Endodermal cell (in vitro differentiated cells): ENCODE measurements around the gene ARL4A. TPM values are rescaled to one million over a fixed set of nuclear protein-coding genes. Genes with fewer than 3 reads are reported as not detected.

Experiments used
- DNase-seq: peaks from one replicate; pipeline ENCODE4 v3.0.0-alpha.2; 2017
- H3K27ac ChIP-seq: 2 replicates; pipeline ENCODE4 v1.5.1; 2013; ENCODE audit warnings: mild to moderate bottlenecking, low read depth, low read length, moderate library complexity
- H3K27me3 ChIP-seq: 2 replicates; pipeline ENCODE4 v1.6.1; 2013; ENCODE audit warnings: mild to moderate bottlenecking, low read length, moderate library complexity; ENCODE audit not compliant: insufficient read depth, control insufficient read depth, poor library complexity, severe bottlenecking
- H3K36me3 ChIP-seq: 2 replicates; pipeline ENCODE4 v1.7.0; 2013; ENCODE audit warnings: mild to moderate bottlenecking, low read length, moderate library complexity; ENCODE audit not compliant: control insufficient read depth, insufficient read depth
- H3K4me1 ChIP-seq: one replicate; pipeline ENCODE4 v1.7.0; 2013; ENCODE audit warnings: low read length; ENCODE audit not compliant: control insufficient read depth, insufficient read depth
- H3K4me3 ChIP-seq: 2 replicates; pipeline ENCODE4 v1.5.1; 2013; ENCODE audit warnings: mild to moderate bottlenecking, low read length, moderate library complexity
- H3K9ac ChIP-seq: 2 replicates; pipeline ENCODE4 v1.6.1; 2013; ENCODE audit warnings: mild to moderate bottlenecking, low read length, moderate library complexity; ENCODE audit not compliant: poor library complexity, severe bottlenecking; ENCODE audit errors: extremely low read depth
- H3K9me3 ChIP-seq: 2 replicates; pipeline ENCODE4 v1.6.1; 2013; ENCODE audit warnings: mild to moderate bottlenecking, low read length, moderate library complexity; ENCODE audit not compliant: control insufficient read depth
- H3K27ac Mint-ChIP-seq: 2 replicates; pipeline ENCODE4 v1.8.0; 2020; ENCODE audit warnings: mixed read lengths
- H3K27me3 Mint-ChIP-seq: 2 replicates; pipeline ENCODE4 v1.8.0; 2021; ENCODE audit warnings: mild to moderate bottlenecking, mixed read lengths; ENCODE audit not compliant: insufficient read depth
- H3K36me3 Mint-ChIP-seq: 2 replicates; pipeline ENCODE4 v1.8.0; 2020; ENCODE audit warnings: low read depth, mixed read lengths
- H3K4me1 Mint-ChIP-seq: 2 replicates; pipeline ENCODE4 v1.8.0; 2020; ENCODE audit warnings: mixed read lengths
- H3K4me3 Mint-ChIP-seq: 2 replicates; pipeline ENCODE4 v1.8.0; 2020; ENCODE audit warnings: mild to moderate bottlenecking, moderate library complexity, mixed read lengths
- H3K9me3 Mint-ChIP-seq: 2 replicates; pipeline ENCODE4 v1.8.0; 2020; ENCODE audit warnings: mild to moderate bottlenecking, mixed read lengths
- CTCF ChIP-seq: fragments of 200-600 bp; sonication (generic); conservative IDR thresholded peaks from 2 replicates; pipeline ENCODE4 v1.5.0; 2021; ENCODE audit warnings: antibody characterized with exemption, mild to moderate bottlenecking
- WGBS, 2 experiments: methylation state at CpG; one replicate each; pipeline versions ENCODE4 v1.1.5 to v1.1.7; 2013; ENCODE audit warnings: missing lambda C conversion rate in 2 of 2, mixed read lengths in 1 of 2; ENCODE audit not compliant: insufficient coverage in 1 of 2, insufficient read length in 1 of 2; 5-methylcytosine and 5-hydroxymethylcytosine counted together
- total RNA-seq, 2 donors: library from RNA; stranded (reverse); fragmentation: NEBNext Ultra II Directional in 1 of 2; extraction: Animal tissue kit (Norgen Biotek cat#: 25700) in 1 of 2; gene quantifications; 2 replicates in 1 of 2; 3 replicates in 1 of 2; pipeline ENCODE4 v1.2.1, GENCODE V29; 2021

The ARL4A gene
- total RNA-seq, 2 donors from 2014 or later = 19.1 to 26.4 TPM

DNA sequence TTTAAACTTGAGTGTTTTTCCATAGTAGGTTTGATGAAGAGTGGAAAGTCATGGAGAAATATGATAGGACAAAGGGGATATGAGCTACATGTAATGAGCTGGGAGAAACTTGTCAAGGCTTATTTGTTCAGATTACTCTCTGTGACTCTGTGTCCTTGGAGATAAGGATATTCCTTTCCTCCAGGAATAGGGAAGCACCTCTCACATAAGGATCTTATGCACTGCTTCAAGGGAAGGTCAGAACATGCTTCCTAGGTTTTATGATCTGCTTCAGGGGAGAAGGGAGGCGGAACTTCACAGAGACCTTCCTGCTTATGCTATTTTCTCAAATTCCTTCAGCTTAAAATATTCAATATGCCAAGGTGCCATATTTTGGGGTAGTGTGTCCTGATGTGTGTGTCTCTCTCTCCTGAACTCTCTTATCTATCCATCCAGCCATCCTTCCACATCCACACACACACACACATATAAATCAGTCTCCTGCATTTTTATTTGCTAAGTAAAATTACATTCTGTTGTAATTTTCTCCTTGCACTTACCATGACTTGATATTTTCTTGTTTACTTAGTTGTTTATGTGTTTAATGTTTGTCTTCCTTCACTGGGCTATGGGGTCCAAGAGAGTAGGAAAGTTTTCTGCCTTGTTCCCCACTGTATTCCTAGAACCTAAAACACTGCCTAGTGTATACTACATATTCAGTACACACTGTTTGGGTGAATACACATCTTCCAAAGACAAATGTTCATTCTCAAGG lies 26.4 kb downstream of the ARL4A start:
- Mint-ChIP-seq H3K36me3 (no peaks in the 10 kb centered on the region), H3K4me3 (no peak overlapping the region), H3K27ac (no peak overlapping the region), H3K4me1 (peaks cover 23% of the 10 kb centered on the region), H3K9me3 (peaks cover 2% of the 10 kb centered on the region), H3K27me3 (no peaks in the 10 kb centered on the region)
- H3K9ac ChIP-seq = no peak overlapping the region
- 86% methylated on average over 1 of the region's 1 CpG; no CpG with 5 or more reads in 1 of the 2 experiments for WGBS, 2 experiments
- no peak for DNase-seq
- no peaks in the 10 kb centered on the region for H3K27me3 ChIP-seq
- no peaks in the 10 kb centered on the region for H3K4me1 ChIP-seq
- H3K9me3 ChIP-seq = no peaks in the 10 kb centered on the region
- no peak overlapping the region for H3K4me3 ChIP-seq
- H3K36me3 ChIP-seq = no peaks in the 10 kb centered on the region
- no peak overlapping the region for H3K27ac ChIP-seq
- no peak for TF ChIP-seq CTCF

DNA sequence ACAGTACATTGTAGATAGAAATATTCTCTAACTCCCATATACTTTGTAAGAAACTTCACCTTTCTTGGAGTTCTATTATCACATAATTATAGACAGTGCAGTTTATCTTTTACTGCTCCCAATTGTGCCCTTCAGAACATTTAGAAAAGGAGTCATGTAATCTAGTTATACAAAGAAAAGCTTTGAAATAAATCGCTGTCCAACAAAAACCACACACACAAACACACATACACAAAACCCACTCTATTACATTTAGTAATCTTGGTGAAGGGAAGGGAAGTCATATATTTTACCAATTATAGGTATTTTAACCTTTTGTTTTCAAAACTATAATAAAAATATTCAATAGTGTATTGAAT lies 26.9 kb downstream of the ARL4A start:
- H3K27me3 Mint-ChIP-seq = no peaks in the 10 kb centered on the region
- H3K4me3 Mint-ChIP-seq = no peak overlapping the region
- H3K4me1 Mint-ChIP-seq = peaks cover 23% of the 10 kb centered on the region
- no peak for DNase-seq
- no peaks in the 10 kb centered on the region for H3K9me3 ChIP-seq
- H3K27ac ChIP-seq = no peak overlapping the region
- H3K27me3 ChIP-seq = no peaks in the 10 kb centered on the region
- peaks cover 2% of the 10 kb centered on the region for H3K9me3 Mint-ChIP-seq
- no peak overlapping the region for H3K27ac Mint-ChIP-seq
- H3K9ac ChIP-seq = no peak overlapping the region
- no peaks in the 10 kb centered on the region for H3K36me3 Mint-ChIP-seq
- no peak for TF ChIP-seq CTCF
- H3K4me3 ChIP-seq = no peak overlapping the region
- no peaks in the 10 kb centered on the region for H3K4me1 ChIP-seq
- no CpG with 5 or more reads among the region's 1 CpG for WGBS, 2 experiments
- no peaks in the 10 kb centered on the region for H3K36me3 ChIP-seq

- Mint-ChIP-seq H3K4me3 (peak overlapping the region; percentile 21), H3K36me3 (no peaks in the 10 kb centered on the region), H3K9me3 (peaks cover 2% of the 10 kb centered on the region), H3K27me3 (no peaks in the 10 kb centered on the region), H3K4me1 (peaks cover 23% of the 10 kb centered on the region), H3K27ac (peak overlapping the region; percentile 82)
- Histone ChIP-seq H3K4me3 (no peak overlapping the region), H3K4me1 (no peaks in the 10 kb centered on the region), H3K9me3 (no peaks in the 10 kb centered on the region), H3K27me3 (no peaks in the 10 kb centered on the region), H3K27ac (peak overlapping the region; percentile 97), H3K9ac (no peak overlapping the region), H3K36me3 (no peaks in the 10 kb centered on the region)
- no peak for TF ChIP-seq CTCF
- DNase-seq = peak; percentile 82
- WGBS, 2 experiments = 31 to 38% methylated on average over 8 to 12 of the region's 12 CpGs
Measured at GRCh38 chr7:12715372-12716133, 28.1 kb downstream of the ARL4A start.
